ENCODE results near the gene DPH1.

The DPH1 gene

GRCh38 chr17:2027528-2028233, 2.3 kb upstream of the DPH1 start:
- no peak for DNase-seq

GRCh38 chr17:2028234-2028614, 1.7 kb upstream of the DPH1 start:
- no peak for DNase-seq

- DNase-seq = no peak
Observed at GRCh38 chr17:2028737-2029136, 1.2 kb upstream of the DPH1 start.

GRCh38 chr17:2030779-2031163, 818 bp downstream of the DPH1 start:
- no peak for DNase-seq

GRCh38 chr17:2033153-2033552, 3.2 kb downstream of the DPH1 start:
- DNase-seq = peak; percentile 62

- peak; percentile 81 for DNase-seq
Observed at GRCh38 chr17:2034157-2034556, 4.2 kb downstream of the DPH1 start.

GRCh38 chr17:2034806-2035540, 5.0 kb downstream of the DPH1 start:
- DNase-seq = peak; percentile 93

GRCh38 chr17:2035541-2036488, 5.9 kb downstream of the DPH1 start:
- no peak for DNase-seq

GRCh38 chr17:2037155-2037554, 7.2 kb downstream of the DPH1 start:
- no peak for DNase-seq

GRCh38 chr17:2040219-2040827, 10.4 kb downstream of the DPH1 start:
- DNase-seq = no peak

GRCh38 chr17:2040942-2041560, 11.1 kb downstream of the DPH1 start:
- no peak for DNase-seq

- DNase-seq = peak; percentile 95
Observed at GRCh38 chr17:2041561-2042389, 11.8 kb downstream of the DPH1 start, which contains the start of gene OVCA2. Gene OVCA2, plus strand, starts transcription at chr17:2042022. Its CDS starts 26 bp downstream, at chr17:2042048.

- DNase-seq = no peak
Observed at GRCh38 chr17:2042390-2042847, 12.5 kb downstream of the DPH1 start.

- DNase-seq = no peak
Observed at GRCh38 chr17:2042933-2043332, 13.0 kb downstream of the DPH1 start.

- peak; percentile 87 for DNase-seq
Observed at GRCh38 chr17:2043785-2044184, 13.8 kb downstream of the DPH1 start.

- no peak for DNase-seq
Observed at GRCh38 chr17:2044263-2044894, 14.4 kb downstream of the DPH1 start.

- DNase-seq = no peak
Observed at GRCh38 chr17:2047590-2047989, 17.6 kb downstream of the DPH1 start.

- no peak for DNase-seq
Observed at GRCh38 chr17:2048805-2049204, 18.9 kb downstream of the DPH1 start.

GRCh38 chr17:2049333-2050299, 19.7 kb downstream of the DPH1 start:
- peak; percentile 80 for DNase-seq
